DOHH2 (cell line): ENCODE results near the gene MSLN.

Experiments
- H3F3A ChIP-seq: fragments of 200-600 bp; sonication (generic), shearing (Covaris generic); 2 replicates; pipeline ENCODE4 v1.6.0; 2016; ENCODE audit warnings: antibody characterized with exemption, mild to moderate bottlenecking; ENCODE audit not compliant: control insufficient read depth, insufficient read depth
- H3K27ac ChIP-seq: fragments of 200-600 bp; sonication (generic); 2 replicates; pipeline ENCODE4 v1.5.1; 2014; ENCODE audit warnings: low read depth, mild to moderate bottlenecking, low read length, moderate library complexity
- H3K27me3 ChIP-seq: fragments of 200-600 bp; sonication (generic); 2 replicates; pipeline ENCODE4 v1.6.1; 2014; ENCODE audit warnings: mild to moderate bottlenecking, low read length, mixed read lengths; ENCODE audit not compliant: control insufficient read depth
- H3K36me3 ChIP-seq: fragments of 200-600 bp; sonication (generic); 2 replicates; pipeline ENCODE4 v1.6.1; 2014; ENCODE audit warnings: mild to moderate bottlenecking, low read length, moderate library complexity, mixed read lengths; ENCODE audit not compliant: control insufficient read depth
- H3K4me1 ChIP-seq: fragments of 200-600 bp; sonication (generic); 2 replicates; pipeline ENCODE4 v1.6.1; 2014; ENCODE audit warnings: mild to moderate bottlenecking, low read length, mixed read lengths; ENCODE audit not compliant: control insufficient read depth
- H3K4me2 ChIP-seq: fragments of 200-600 bp; sonication (generic); 2 replicates; pipeline ENCODE4 v1.6.0; 2014; ENCODE audit warnings: mild to moderate bottlenecking, low read length, moderate library complexity
- H3K4me3 ChIP-seq: fragments of 200-600 bp; sonication (generic); 2 replicates; pipeline ENCODE4 v1.5.1; 2014; ENCODE audit warnings: mild to moderate bottlenecking, low read length, mixed read lengths
- H3K79me2 ChIP-seq: fragments of 200-600 bp; sonication (generic); 2 replicates; pipeline ENCODE4 v1.6.1; 2014; ENCODE audit warnings: mild to moderate bottlenecking, low read length, mixed read lengths; ENCODE audit not compliant: control insufficient read depth
- H3K9me2 ChIP-seq: fragments of 200-600 bp; sonication (generic); replicated peaks from 2 replicates; pipeline ENCODE4 v1.6.1; 2014; ENCODE audit warnings: mild to moderate bottlenecking, low read length, mixed read lengths; ENCODE audit not compliant: control insufficient read depth
- H3K9me3 ChIP-seq: fragments of 200-600 bp; sonication (generic); 2 replicates; pipeline ENCODE4 v1.6.1; 2014; ENCODE audit warnings: antibody characterized with exemption, low read length, mixed read lengths; ENCODE audit not compliant: control insufficient read depth, insufficient read depth
- H4K20me1 ChIP-seq: fragments of 200-600 bp; sonication (generic); 2 replicates; pipeline ENCODE4 v1.6.0; 2014; ENCODE audit warnings: low read depth, mild to moderate bottlenecking, antibody characterized with exemption, low read length, moderate library complexity; ENCODE audit not compliant: control insufficient read depth, insufficient read depth
- EZH2phosphoT487 ChIP-seq: fragments of 200-600 bp; sonication (generic); IDR thresholded peaks from 2 replicates; pipeline ENCODE4 v1.6.1; 2017; ENCODE audit warnings: borderline replicate concordance, mild to moderate bottlenecking, antibody characterized with exemption, low read length, moderate library complexity, mixed read lengths
- TF ChIP-seq, protein P1 (sequence below): fragments of 200-600 bp; sonication (generic); IDR thresholded peaks from one replicate; pipeline ENCODE4 v1.5.1; 2014; ENCODE audit warnings: antibody characterized with exemption, mild to moderate bottlenecking, low read depth, low read length; ENCODE audit not compliant: poor library complexity, severe bottlenecking

The MSLN gene

GRCh38 chr16:797120-797420 lies 36.5 kb downstream of the MSLN start:
- H3K36me3 ChIP-seq, result peaks cover 22% of the 10 kb centered on the region
- no peak overlapping the region for H3K4me2 ChIP-seq
- no peaks in the 10 kb centered on the region for H3K9me2 ChIP-seq
- TF ChIP-seq EZH2phosphoT487, result no peak
- TF ChIP-seq, protein P1, sequence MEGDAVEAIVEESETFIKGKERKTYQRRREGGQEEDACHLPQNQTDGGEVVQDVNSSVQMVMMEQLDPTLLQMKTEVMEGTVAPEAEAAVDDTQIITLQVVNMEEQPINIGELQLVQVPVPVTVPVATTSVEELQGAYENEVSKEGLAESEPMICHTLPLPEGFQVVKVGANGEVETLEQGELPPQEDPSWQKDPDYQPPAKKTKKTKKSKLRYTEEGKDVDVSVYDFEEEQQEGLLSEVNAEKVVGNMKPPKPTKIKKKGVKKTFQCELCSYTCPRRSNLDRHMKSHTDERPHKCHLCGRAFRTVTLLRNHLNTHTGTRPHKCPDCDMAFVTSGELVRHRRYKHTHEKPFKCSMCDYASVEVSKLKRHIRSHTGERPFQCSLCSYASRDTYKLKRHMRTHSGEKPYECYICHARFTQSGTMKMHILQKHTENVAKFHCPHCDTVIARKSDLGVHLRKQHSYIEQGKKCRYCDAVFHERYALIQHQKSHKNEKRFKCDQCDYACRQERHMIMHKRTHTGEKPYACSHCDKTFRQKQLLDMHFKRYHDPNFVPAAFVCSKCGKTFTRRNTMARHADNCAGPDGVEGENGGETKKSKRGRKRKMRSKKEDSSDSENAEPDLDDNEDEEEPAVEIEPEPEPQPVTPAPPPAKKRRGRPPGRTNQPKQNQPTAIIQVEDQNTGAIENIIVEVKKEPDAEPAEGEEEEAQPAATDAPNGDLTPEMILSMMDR, result no peak
- H3K4me1 ChIP-seq, result peaks cover 9% of the 10 kb centered on the region; the same call in 1 of the 2 replicates
- no peak overlapping the region for H3K27ac ChIP-seq
- no peaks in the 10 kb centered on the region for H3K9me3 ChIP-seq
- H3K27me3 ChIP-seq, result peaks cover 29% of the 10 kb centered on the region
- no peaks in the 10 kb centered on the region for H3K79me2 ChIP-seq
- H4K20me1 ChIP-seq, result peaks cover 10% of the 10 kb centered on the region; the same call in 1 of the 2 replicates
- no peaks in the 10 kb centered on the region for H3F3A ChIP-seq
- no peak overlapping the region for H3K4me3 ChIP-seq

DNA sequence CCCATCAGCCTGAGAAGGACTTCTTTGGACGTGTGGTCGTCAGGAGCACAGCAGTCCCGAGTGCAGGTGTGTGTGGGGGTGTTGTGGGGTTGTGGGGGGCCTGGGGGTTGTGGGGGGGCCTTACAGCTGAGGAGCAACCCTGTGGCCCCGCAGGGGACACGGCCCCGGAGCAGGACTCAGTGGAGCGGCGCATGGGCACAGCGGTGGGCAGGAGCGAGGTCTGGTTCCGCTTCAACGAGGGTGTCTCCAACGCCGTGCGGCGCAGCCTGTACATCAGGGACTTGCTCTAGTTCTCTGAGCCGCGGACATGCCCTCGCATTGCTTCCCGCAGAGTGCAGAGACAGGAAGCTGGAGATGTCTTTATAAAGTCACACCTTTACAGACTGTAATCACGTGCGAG lies 37.2 kb downstream of the MSLN start:
- peaks cover 10% of the 10 kb centered on the region; the same call in 1 of the 2 replicates for H4K20me1 ChIP-seq
- TF ChIP-seq, protein P1, result no peak
- TF ChIP-seq EZH2phosphoT487, result no peak
- peaks cover 9% of the 10 kb centered on the region; the same call in 1 of the 2 replicates for H3K4me1 ChIP-seq
- peaks cover 18% of the 10 kb centered on the region for H3K36me3 ChIP-seq
- H3K79me2 ChIP-seq, result no peaks in the 10 kb centered on the region
- no peak overlapping the region for H3K4me2 ChIP-seq
- H3K9me2 ChIP-seq, result no peaks in the 10 kb centered on the region
- H3K27ac ChIP-seq, result no peak overlapping the region
- H3K9me3 ChIP-seq, result no peaks in the 10 kb centered on the region
- H3K27me3 ChIP-seq, result peaks cover 36% of the 10 kb centered on the region
- no peaks in the 10 kb centered on the region for H3F3A ChIP-seq
- H3K4me3 ChIP-seq, result no peak overlapping the region

GRCh38 chr16:798666-799065 lies 38.1 kb downstream of the MSLN start:
- Histone ChIP-seq H3K4me2 (no peak overlapping the region), H3K27me3 (peaks cover 45% of the 10 kb centered on the region), H3K4me3 (no peak overlapping the region), H3F3A (no peaks in the 10 kb centered on the region; the same call in 1 of the 2 replicates), H3K9me3 (no peaks in the 10 kb centered on the region), H4K20me1 (peaks cover 13% of the 10 kb centered on the region; the same call in 1 of the 2 replicates), H3K79me2 (no peaks in the 10 kb centered on the region), H3K4me1 (peaks cover 9% of the 10 kb centered on the region; the same call in 1 of the 2 replicates), H3K9me2 (no peaks in the 10 kb centered on the region), H3K36me3 (peaks cover 18% of the 10 kb centered on the region), H3K27ac (no peak overlapping the region)
- TF ChIP-seq EZH2phosphoT487, result no peak
- TF ChIP-seq, protein P1, result no peak
